IMR-90 (cell line): ENCODE measurements around the gene MALRD1. TPM values are rescaled to one million over a fixed set of nuclear protein-coding genes. Genes with fewer than 3 reads are reported as not detected.

Source experiments
- ATAC-seq: fragments of 200-7000 bp; cut with Tn5 transposase; 2 replicates; pipeline ENCODE4 v1.9.1; 2020; ENCODE audit warnings: low read depth, mild to moderate bottlenecking, moderate library complexity
- BruUV-seq: library from RNA; stranded (reverse); fragments of 400-500 nt; replicated peaks from 2 replicates; lab custom pipeline; 2021; lab: Mats Ljungman, UMichigan
- CTCF ChIA-PET: fragments of 300-600 bp; formaldehyde crosslinking; extraction: SDS; loops from one replicate; lab custom pipeline; 2021; ENCODE audit warnings: antibody characterized with exemption; lab: Yijun Ruan, JAX
- POLR2A ChIA-PET: fragments of 300-600 bp; sonication (Branson Sonifier 250); formaldehyde crosslinking; loops from one replicate; lab custom pipeline; 2022; ENCODE audit warnings: antibody characterized with exemption; ENCODE audit not compliant: unreplicated experiment; lab: Charles Lee
- DNase-seq: peaks from one replicate; pipeline ENCODE4 v3.0.0; 2013
- H2AFZ ChIP-seq: replicated peaks from 2 replicates; pipeline ENCODE3; 2013; ENCODE audit warnings: low read length, mild to moderate bottlenecking; ENCODE audit not compliant: poor library complexity
- H2AK5ac ChIP-seq: 2 replicates; pipeline ENCODE4 v1.6.1; 2013; ENCODE audit warnings: low read depth, low read length, inconsistent platforms
- H2AK9ac ChIP-seq: replicated peaks from 2 replicates; pipeline ENCODE3; 2013; ENCODE audit warnings: mild to moderate bottlenecking, low read depth, low read length, moderate library complexity; ENCODE audit not compliant: poor library complexity
- H2BK120ac ChIP-seq: 2 replicates; pipeline ENCODE4 v1.6.1; 2013; ENCODE audit warnings: low read depth, low read length, inconsistent platforms
- H2BK15ac ChIP-seq: 3 replicates; pipeline ENCODE4 v1.6.1; 2013; ENCODE audit warnings: low read depth, low read length, inconsistent platforms
- H2BK20ac ChIP-seq: 2 replicates; pipeline ENCODE4 v1.6.1; 2013; ENCODE audit warnings: low read depth, mild to moderate bottlenecking, inconsistent platforms, low read length, moderate library complexity
- H2BK5ac ChIP-seq: 2 replicates; pipeline ENCODE4 v1.6.1; 2013; ENCODE audit warnings: mild to moderate bottlenecking, low read depth, low read length, inconsistent platforms; ENCODE audit not compliant: poor library complexity, severe bottlenecking
- H3K14ac ChIP-seq: replicated peaks from 2 replicates; pipeline ENCODE4 v1.6.1; 2013; ENCODE audit warnings: low read depth, low read length, inconsistent platforms
- H3K18ac ChIP-seq: 2 replicates; pipeline ENCODE4 v1.6.1; 2013; ENCODE audit warnings: low read depth, low read length, control low read depth
- H3K23ac ChIP-seq: 2 replicates; pipeline ENCODE4 v1.6.1; 2013; ENCODE audit warnings: low read depth, low read length, inconsistent platforms
- H3K27ac ChIP-seq: 2 replicates; pipeline ENCODE4 v1.5.1; 2013; ENCODE audit warnings: mild to moderate bottlenecking, control low read depth, low read length; ENCODE audit not compliant: insufficient read depth
- H3K27me3 ChIP-seq: 2 replicates; pipeline ENCODE4 v1.6.1; 2013; ENCODE audit warnings: low read length; ENCODE audit not compliant: control insufficient read depth, insufficient read depth
- H3K36me3 ChIP-seq: 2 replicates; pipeline ENCODE4 v1.6.1; 2013; ENCODE audit warnings: low read length, mixed read lengths; ENCODE audit not compliant: control insufficient read depth, insufficient read depth
- H3K4ac ChIP-seq: 2 replicates; pipeline ENCODE4 v1.6.1; 2013; ENCODE audit warnings: low read depth, low read length, inconsistent platforms
- H3K4me1 ChIP-seq: 2 replicates; pipeline ENCODE4 v1.6.1; 2013; ENCODE audit warnings: low read length, mixed read lengths; ENCODE audit not compliant: control insufficient read depth, insufficient read depth
- H3K4me2 ChIP-seq: 2 replicates; pipeline ENCODE4 v1.6.1; 2013; ENCODE audit warnings: low read depth, mild to moderate bottlenecking, control low read depth, low read length, moderate library complexity
- H3K4me3 ChIP-seq: 2 replicates; pipeline ENCODE4 v1.5.1; 2013; ENCODE audit warnings: low read depth, mild to moderate bottlenecking, control low read depth, low read length, moderate library complexity; ENCODE audit not compliant: insufficient read depth
- H3K56ac ChIP-seq: 2 replicates; pipeline ENCODE4 v1.6.1; 2013; ENCODE audit warnings: low read length, inconsistent platforms; ENCODE audit not compliant: insufficient read depth; ENCODE audit errors: extremely low read depth
- H3K79me1 ChIP-seq, 2 experiments: 2 replicates each; pipeline ENCODE4 v1.6.1; 2013; ENCODE audit warnings: low read length in 2 of 2, inconsistent platforms in 1 of 2, low read depth in 1 of 2
- H3K9ac ChIP-seq: 2 replicates; pipeline ENCODE4 v1.6.1; 2013; ENCODE audit warnings: low read depth, low read length, control low read depth
- H3K9me1 ChIP-seq: 2 replicates; pipeline ENCODE4 v1.6.1; 2013; ENCODE audit warnings: low read length, inconsistent platforms; ENCODE audit not compliant: insufficient read depth
- H3K9me3 ChIP-seq: 2 replicates; pipeline ENCODE4 v1.6.1; 2013; ENCODE audit warnings: low read length; ENCODE audit not compliant: control insufficient read depth, insufficient read depth
- H4K20me1 ChIP-seq: 2 replicates; pipeline ENCODE4 v1.6.1; 2013; ENCODE audit warnings: low read length, inconsistent platforms; ENCODE audit not compliant: insufficient read depth
- H4K5ac ChIP-seq: 2 replicates; pipeline ENCODE4 v1.6.1; 2013; ENCODE audit warnings: mild to moderate bottlenecking, low read depth, low read length, control low read depth
- H4K8ac ChIP-seq, 2 experiments: 2 replicates each; pipeline ENCODE4 v1.6.1; 2013; ENCODE audit warnings: low read depth in 2 of 2, low read length in 2 of 2, control low read depth in 1 of 2, inconsistent platforms in 1 of 2
- H4K91ac ChIP-seq: 2 replicates; pipeline ENCODE4 v1.6.1; 2013; ENCODE audit warnings: low read depth, low read length, inconsistent platforms; ENCODE audit not compliant: insufficient read depth
- BHLHE40 ChIP-seq: fragments of 150-350 bp; IDR thresholded peaks from 2 replicates; pipeline ENCODE4 v1.6.1; 2016; ENCODE audit warnings: mild to moderate bottlenecking, low read depth, low read length
- MAZ ChIP-seq: IDR thresholded peaks from 2 replicates; pipeline ENCODE4 v1.6.1; 2012; ENCODE audit warnings: low read depth, mild to moderate bottlenecking, low read length, improper control_type of control experiment, moderate library complexity, borderline replicate concordance
- MXI1 ChIP-seq: IDR thresholded peaks from 2 replicates; pipeline ENCODE4 v1.6.1; 2012; ENCODE audit warnings: low read depth, mild to moderate bottlenecking, low read length, moderate library complexity, borderline replicate concordance
- NFE2L2 ChIP-seq: fragments of 150-350 bp; IDR thresholded peaks from 2 replicates; pipeline ENCODE4 v1.6.1; 2016; ENCODE audit warnings: low read depth, mild to moderate bottlenecking, low read length
- POLR2A ChIP-seq: IDR thresholded peaks from 2 replicates; pipeline ENCODE4 v1.6.1; 2012; ENCODE audit warnings: mild to moderate bottlenecking, low read depth, low read length
- WGBS, 2 experiments: methylation state at CpG; one replicate each; pipeline versions ENCODE4 v1.1.5 to v1.1.7; 2013; ENCODE audit warnings: missing lambda C conversion rate in 2 of 2; ENCODE audit not compliant: insufficient read length in 1 of 2; ENCODE audit errors: extremely low coverage in 2 of 2; 5-methylcytosine and 5-hydroxymethylcytosine counted together
- dilution Hi-C: fragments of 300-500 bp; cut with HindIII; formaldehyde crosslinking; loops from one replicate; pipeline ENCODE4 v1.14.3; 2018; ENCODE audit warnings: low sequenced_read_pairs; ENCODE audit not compliant: unreplicated experiment
- in situ Hi-C: fragments of 300-500 bp; cut with MboI; formaldehyde crosslinking; loops from 3 replicates; pipeline ENCODE4 v1.14.3; 2019; ENCODE audit warnings: low sequenced_read_pairs, inconsistent platforms, mixed read lengths
- intact Hi-C: fragments of 100-400 bp; cut with micrococcal nuclease; formaldehyde crosslinking; loops from 2 replicates; pipeline ENCODE4 v1.10.0; 2022
- polyA plus RNA-seq, 3 experiments: library from polyadenylated mRNA; depleted of rRNA; stranded (reverse); fragments of >200 nt; gene quantifications; 2 replicates each; pipeline ENCODE4 v1.2.3, GENCODE V29; 2012; ENCODE audit warnings: low replicate concordance in 1 of 3
- total RNA-seq: library from RNA; depleted of rRNA; stranded (reverse); fragments of >200 nt; gene quantifications from 2 replicates; pipeline ENCODE4 v1.2.3, GENCODE V29; 2012
- TF ChIP-seq, protein P1 (sequence below): fragments of 150-350 bp; IDR thresholded peaks from 2 replicates; pipeline ENCODE4 v1.6.1; 2016; ENCODE audit warnings: low read depth, mild to moderate bottlenecking, low read length, moderate library complexity, borderline replicate concordance
- TF ChIP-seq, protein P2 (sequence below): conservative IDR thresholded peaks from 2 replicates; pipeline ENCODE4 v1.5.1; 2012; ENCODE audit warnings: mild to moderate bottlenecking, low read depth, low read length, improper control_type of control experiment

MALRD1 gene
- total and polyA plus RNA-seq, 2 of the 4 experiments (the other 2 are of a cell fraction): 0.34 to 1.1 TPM

DNA sequence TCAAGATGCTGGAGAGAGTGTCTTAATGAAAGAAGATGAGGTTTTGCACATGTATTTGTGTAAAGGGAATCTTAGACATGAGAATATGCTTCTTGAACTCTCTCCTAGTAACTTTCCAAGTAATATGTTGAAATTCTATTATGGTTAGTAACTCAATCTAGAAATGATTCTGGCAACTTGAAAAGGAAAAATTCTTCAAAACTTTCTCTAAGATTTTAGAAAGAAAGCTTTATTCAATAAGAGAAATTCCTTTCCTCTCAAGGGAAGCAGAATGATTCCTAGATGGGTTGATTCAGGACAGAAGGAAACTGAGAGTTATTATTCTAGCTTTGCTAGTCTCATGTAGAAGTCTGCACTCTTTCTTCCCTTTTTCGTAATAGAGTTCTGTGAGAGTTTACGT lies 403.3 kb downstream of the MALRD1 start:
- H2BK20ac ChIP-seq: no peak overlapping the region
- WGBS, 2 experiments: no CpG with 5 or more reads among the region's 2 CpGs
- H2BK15ac ChIP-seq: no peak overlapping the region

More for the DNA sequence above, 403.3 kb downstream of the MALRD1 start:
- no peaks in the 10 kb centered on the region for H3K79me1 ChIP-seq
- intact Hi-C loops (no loop called here), dilution Hi-C loops (no loop called here), in situ Hi-C loops (no loop called here)
- no peak overlapping the region for H3K18ac ChIP-seq
- H3K27ac ChIP-seq: no peak overlapping the region
- no peak overlapping the region for H2AK9ac ChIP-seq
- H3K23ac ChIP-seq: no peak overlapping the region
- H3K27me3 ChIP-seq: no peaks in the 10 kb centered on the region
- H3K36me3 ChIP-seq: no peaks in the 10 kb centered on the region
- H3K9me1 ChIP-seq: no peaks in the 10 kb centered on the region
- H2AK5ac ChIP-seq: no peak overlapping the region
- BruUV-seq: no TSS peak
- no peaks in the 10 kb centered on the region for H3K9me3 ChIP-seq
- no peaks in the 10 kb centered on the region for H3K4me1 ChIP-seq
- DNase-seq (no peak), ATAC-seq (no peak)
- H3K9ac ChIP-seq: no peak overlapping the region
- no peak overlapping the region for H3K4me3 ChIP-seq
- no peak overlapping the region for H3K56ac ChIP-seq
- POLR2A ChIA-PET: no interaction called here
- H4K8ac ChIP-seq: no peak overlapping the region
- H4K91ac ChIP-seq: no peak overlapping the region
- H3K14ac ChIP-seq: no peak overlapping the region
- H3K4ac ChIP-seq: no peak overlapping the region
- H2BK5ac ChIP-seq: no peak overlapping the region
- H4K5ac ChIP-seq: no peak overlapping the region
- no peaks in the 10 kb centered on the region for H4K20me1 ChIP-seq
- H2BK120ac ChIP-seq: no peak overlapping the region
- no peak overlapping the region for H2AFZ ChIP-seq
- H3K4me2 ChIP-seq: no peak overlapping the region
- CTCF ChIA-PET: interaction anchor here (0.6 kb wide), 1 partner anchor 532 kb away, joined by 3 read pairs; no protein-coding TSS in a partner anchor
- TF ChIP-seq MXI1 (no peak), NFE2L2 (no peak), BHLHE40 (no peak), POLR2A (no peak), MAZ (no peak)
- TF ChIP-seq, protein P1, sequence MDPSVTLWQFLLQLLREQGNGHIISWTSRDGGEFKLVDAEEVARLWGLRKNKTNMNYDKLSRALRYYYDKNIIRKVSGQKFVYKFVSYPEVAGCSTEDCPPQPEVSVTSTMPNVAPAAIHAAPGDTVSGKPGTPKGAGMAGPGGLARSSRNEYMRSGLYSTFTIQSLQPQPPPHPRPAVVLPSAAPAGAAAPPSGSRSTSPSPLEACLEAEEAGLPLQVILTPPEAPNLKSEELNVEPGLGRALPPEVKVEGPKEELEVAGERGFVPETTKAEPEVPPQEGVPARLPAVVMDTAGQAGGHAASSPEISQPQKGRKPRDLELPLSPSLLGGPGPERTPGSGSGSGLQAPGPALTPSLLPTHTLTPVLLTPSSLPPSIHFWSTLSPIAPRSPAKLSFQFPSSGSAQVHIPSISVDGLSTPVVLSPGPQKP: no peak
- TF ChIP-seq, protein P2, sequence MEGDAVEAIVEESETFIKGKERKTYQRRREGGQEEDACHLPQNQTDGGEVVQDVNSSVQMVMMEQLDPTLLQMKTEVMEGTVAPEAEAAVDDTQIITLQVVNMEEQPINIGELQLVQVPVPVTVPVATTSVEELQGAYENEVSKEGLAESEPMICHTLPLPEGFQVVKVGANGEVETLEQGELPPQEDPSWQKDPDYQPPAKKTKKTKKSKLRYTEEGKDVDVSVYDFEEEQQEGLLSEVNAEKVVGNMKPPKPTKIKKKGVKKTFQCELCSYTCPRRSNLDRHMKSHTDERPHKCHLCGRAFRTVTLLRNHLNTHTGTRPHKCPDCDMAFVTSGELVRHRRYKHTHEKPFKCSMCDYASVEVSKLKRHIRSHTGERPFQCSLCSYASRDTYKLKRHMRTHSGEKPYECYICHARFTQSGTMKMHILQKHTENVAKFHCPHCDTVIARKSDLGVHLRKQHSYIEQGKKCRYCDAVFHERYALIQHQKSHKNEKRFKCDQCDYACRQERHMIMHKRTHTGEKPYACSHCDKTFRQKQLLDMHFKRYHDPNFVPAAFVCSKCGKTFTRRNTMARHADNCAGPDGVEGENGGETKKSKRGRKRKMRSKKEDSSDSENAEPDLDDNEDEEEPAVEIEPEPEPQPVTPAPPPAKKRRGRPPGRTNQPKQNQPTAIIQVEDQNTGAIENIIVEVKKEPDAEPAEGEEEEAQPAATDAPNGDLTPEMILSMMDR: no peak
